Lower leg skin (tissue), 3 donors: Measurements from ENCODE around the gene SCIN.

ENCODE experiments used
- CTCF ChIP-seq, 3 donors: fragments of 450-650 bp; IDR thresholded peaks; one replicate each; pipeline ENCODE4 v1.5.1; 2016; ENCODE audit warnings: antibody characterized with exemption in 3 of 3, mild to moderate bottlenecking in 3 of 3, moderate library complexity in 2 of 3
- POLR2A ChIP-seq, 2 donors: fragments of 450-650 bp; IDR thresholded peaks; one replicate each; pipeline ENCODE4 v1.6.1; 2016 to 2017; ENCODE audit warnings: antibody characterized with exemption in 2 of 2, mild to moderate bottlenecking in 1 of 2, moderate library complexity in 1 of 2

DNA sequence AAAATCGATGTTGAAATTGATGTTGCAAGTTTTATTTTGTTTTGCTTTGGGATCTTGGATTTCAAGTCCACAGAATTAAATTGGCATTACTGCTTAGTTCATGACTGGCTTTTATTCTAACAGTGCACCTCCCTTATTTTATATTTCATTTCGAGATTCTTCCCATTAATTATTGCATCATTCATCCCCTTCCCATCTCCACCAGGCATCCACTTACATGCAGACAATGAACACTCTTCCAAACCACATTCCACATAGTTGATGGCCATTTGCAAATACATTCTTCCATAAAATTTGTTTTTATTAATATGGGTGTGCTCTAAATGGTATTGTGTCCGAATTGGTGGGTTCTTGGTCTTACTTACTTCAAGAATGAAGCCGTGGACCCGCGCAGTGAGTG, 15.6 kb upstream of the SCIN start:
- TF ChIP-seq CTCF (IDR thresholded peaks at IDR 0.05) (no peak), POLR2A (IDR thresholded peaks at IDR 0.05) (no peak)
